Brain microvascular endothelial cell (primary cell): ENCODE measurements around the gene TMEM63A.

Experiments
- DNase-seq: peaks from one replicate; pipeline ENCODE4 v3.0.0-alpha.2; 2020
- H3K27ac ChIP-seq: fragments of 250-450 bp; sonication (Bioruptor Pico); 2 replicates; pipeline ENCODE4 v1.5.1; 2020; ENCODE audit warnings: mild to moderate bottlenecking, moderate library complexity
- H3K27me3 ChIP-seq: fragments of 250-450 bp; sonication (Bioruptor Pico); replicated peaks from 2 replicates; pipeline ENCODE4 v1.5.1; 2020; ENCODE audit warnings: mild to moderate bottlenecking
- H3K36me3 ChIP-seq: fragments of 250-450 bp; sonication (Bioruptor Pico); replicated peaks from 2 replicates; pipeline ENCODE4 v1.5.1; 2020; ENCODE audit warnings: mild to moderate bottlenecking
- H3K4me3 ChIP-seq: 2 replicates; pipeline ENCODE4 v1.5.1; 2011; ENCODE audit warnings: low read depth, mild to moderate bottlenecking, control low read depth, low read length, moderate library complexity
- CTCF ChIP-seq: IDR thresholded peaks from 2 replicates; pipeline ENCODE4 v1.5.1; 2011; ENCODE audit warnings: low read depth, mild to moderate bottlenecking, moderate library complexity, low read length, control low read depth, inconsistent platforms; ENCODE audit errors: missing control alignments
- in situ Hi-C: cut with HindIII; loops from 2 replicates; pipeline ENCODE4 v1.10.0; 2017; ENCODE audit warnings: low sequenced_read_pairs, low pct_ligation_motif_present

Gene TMEM63A

DNA sequence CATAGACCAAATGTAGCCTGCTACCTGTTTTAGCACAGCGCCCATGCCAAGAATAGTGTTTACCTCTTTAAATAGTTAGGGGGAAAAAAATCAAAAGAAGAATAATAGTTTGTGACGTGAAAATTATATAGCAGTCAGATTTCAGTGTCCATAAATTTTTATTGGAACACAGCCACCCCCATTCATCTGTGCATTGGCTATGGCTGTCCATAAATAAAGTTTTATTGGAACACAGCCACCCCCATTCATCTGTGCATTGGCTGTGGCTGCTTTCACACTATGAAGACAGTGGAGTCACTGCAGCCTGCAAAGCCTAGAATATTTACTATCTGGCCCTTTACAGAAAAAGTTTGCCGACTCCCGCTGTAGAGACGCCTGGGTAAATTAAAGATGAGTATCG is 51.3 kb downstream of the TMEM63A start:
- TF ChIP-seq CTCF = no peak
- H3K27ac ChIP-seq = no peak overlapping the region
- no peak overlapping the region for H3K4me3 ChIP-seq
- no peaks in the 10 kb centered on the region for H3K27me3 ChIP-seq
- peaks cover 3% of the 10 kb centered on the region for H3K36me3 ChIP-seq
- in situ Hi-C loops = no loop called here
- no peak for DNase-seq

DNA sequence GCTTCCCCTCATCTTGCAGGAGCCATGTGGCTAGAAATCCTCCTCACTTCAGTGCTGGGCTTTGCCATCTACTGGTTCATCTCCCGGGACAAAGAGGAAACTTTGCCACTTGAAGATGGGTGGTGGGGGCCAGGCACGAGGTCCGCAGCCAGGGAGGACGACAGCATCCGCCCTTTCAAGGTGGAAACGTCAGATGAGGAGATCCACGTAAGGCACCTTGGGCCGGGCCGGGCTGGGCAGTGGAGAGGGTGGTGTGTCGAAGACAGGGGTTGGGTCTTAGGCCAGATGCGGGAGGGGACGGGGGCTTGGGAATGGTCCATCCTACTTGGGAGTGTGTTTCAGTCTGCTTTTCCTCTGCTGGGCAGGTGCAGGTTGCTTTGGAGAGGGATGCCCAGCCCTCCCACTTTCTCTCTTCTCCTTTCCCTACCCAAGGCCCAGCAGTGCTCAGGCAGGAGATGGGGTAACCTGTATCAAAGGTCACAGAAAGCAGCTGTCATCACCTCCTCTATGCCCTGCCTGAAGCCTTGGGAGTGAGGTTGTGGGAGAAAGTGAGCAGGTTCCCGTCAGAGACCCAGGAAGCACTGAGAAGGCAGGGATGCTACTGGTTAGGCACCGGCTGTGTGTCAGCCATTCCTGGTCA is 53.4 kb downstream of the TMEM63A start:
- TF ChIP-seq CTCF = no peak
- Histone ChIP-seq H3K36me3 (peaks cover 3% of the 10 kb centered on the region), H3K4me3 (no peak overlapping the region), H3K27ac (no peak overlapping the region), H3K27me3 (no peaks in the 10 kb centered on the region)
- in situ Hi-C loops = no loop called here
- DNase-seq = no peak

DNA sequence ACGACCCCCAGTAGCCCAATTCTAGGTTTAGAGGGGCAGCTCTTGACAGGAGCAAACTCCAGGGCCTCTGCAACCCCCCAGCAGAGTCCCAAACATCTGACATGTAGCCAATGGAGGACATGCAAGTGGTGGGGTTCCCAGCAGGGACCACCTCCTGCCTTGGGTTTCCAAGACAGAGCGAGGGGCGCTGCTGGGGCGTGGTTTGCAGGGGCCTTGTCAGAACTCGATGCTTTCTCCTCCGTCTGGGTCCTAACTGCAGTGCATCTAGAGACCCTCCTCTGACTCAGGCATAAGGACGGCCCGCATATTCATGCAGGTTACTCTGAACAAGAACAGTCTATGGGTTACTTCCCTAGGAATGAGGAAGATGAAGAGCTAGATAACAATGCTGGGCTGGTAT is 55.1 kb downstream of the TMEM63A start:
- Histone ChIP-seq H3K27me3 (no peaks in the 10 kb centered on the region), H3K27ac (no peak overlapping the region), H3K36me3 (peaks cover 3% of the 10 kb centered on the region), H3K4me3 (no peak overlapping the region)
- no peak for TF ChIP-seq CTCF
- in situ Hi-C loops = no loop called here
- DNase-seq = no peak

DNA sequence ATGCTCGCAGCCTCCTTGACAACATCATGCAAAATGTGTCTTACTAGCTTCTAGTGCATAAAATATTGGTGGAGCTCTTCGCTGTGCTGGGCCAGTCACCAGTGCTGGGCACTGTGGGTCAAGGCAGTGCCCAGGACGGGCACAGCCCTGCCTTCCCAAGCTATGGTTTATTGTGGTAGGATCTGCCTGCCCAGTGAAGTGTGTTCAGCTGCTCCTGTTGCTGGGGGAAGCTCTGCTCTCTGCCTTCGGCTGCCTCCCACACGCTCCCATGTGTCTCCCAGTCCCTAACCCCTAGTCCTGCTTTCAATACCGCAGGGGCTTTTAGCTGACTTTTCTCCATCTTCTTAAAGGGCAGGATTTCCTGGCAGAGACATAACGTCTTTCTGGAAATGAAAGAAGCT is 56.6 kb downstream of the TMEM63A start:
- no peak for DNase-seq
- no peaks in the 10 kb centered on the region for H3K27me3 ChIP-seq
- no peak for TF ChIP-seq CTCF
- no peak overlapping the region for H3K4me3 ChIP-seq
- H3K36me3 ChIP-seq = no peaks in the 10 kb centered on the region
- H3K27ac ChIP-seq = no peak overlapping the region
- in situ Hi-C loops = no loop called here

GRCh38 chr1:225825078-225825477 is 57.1 kb downstream of the TMEM63A start:
- Histone ChIP-seq H3K27ac (no peak overlapping the region), H3K36me3 (no peaks in the 10 kb centered on the region), H3K27me3 (no peaks in the 10 kb centered on the region), H3K4me3 (no peak overlapping the region)
- TF ChIP-seq CTCF = no peak
- no peak for DNase-seq
- in situ Hi-C loops = no loop called here

- H3K36me3 ChIP-seq = no peaks in the 10 kb centered on the region
- in situ Hi-C loops = loop anchor here (25.0 kb wide), 1 partner anchor 163 kb away; the partner anchor contains the start of gene SDE2
Observed at GRCh38 chr1:225824533-225824941, 57.6 kb downstream of the TMEM63A start.

More at GRCh38 chr1:225824533-225824941, 57.6 kb downstream of the TMEM63A start:
- no peak for DNase-seq
- TF ChIP-seq CTCF = no peak
- Histone ChIP-seq H3K27ac (no peak overlapping the region), H3K27me3 (no peaks in the 10 kb centered on the region), H3K4me3 (no peak overlapping the region)
